ENCODE measurements around the gene RBM17.

- TF ChIP-seq CTCF (IDR thresholded peaks at IDR 0.05) (no peak), POLR2AphosphoS5 (IDR thresholded peaks at IDR 0.05) (no peak), POLR2A (IDR thresholded peaks at IDR 0.05) (no peak)
These were observed 34.0 kb upstream of the RBM17 start for GRCh38 chr10:6054884-6055283.
